GM19467 (cell line): ENCODE data around the gene RGS7.
"Not testable (repeated sequence)": the region's sequence is repeated elsewhere in the genome, so short reads cannot be mapped to it uniquely, and the experiment has no call there.

Source experiments
- ATAC-seq: cut with Tn5 transposase; IDR thresholded peaks from one replicate; pipeline ENCODE4 v1.9.1; 2021; ENCODE audit warnings: mild to moderate bottlenecking, moderate library complexity; ENCODE audit not compliant: unreplicated experiment

RGS7 gene

DNA sequence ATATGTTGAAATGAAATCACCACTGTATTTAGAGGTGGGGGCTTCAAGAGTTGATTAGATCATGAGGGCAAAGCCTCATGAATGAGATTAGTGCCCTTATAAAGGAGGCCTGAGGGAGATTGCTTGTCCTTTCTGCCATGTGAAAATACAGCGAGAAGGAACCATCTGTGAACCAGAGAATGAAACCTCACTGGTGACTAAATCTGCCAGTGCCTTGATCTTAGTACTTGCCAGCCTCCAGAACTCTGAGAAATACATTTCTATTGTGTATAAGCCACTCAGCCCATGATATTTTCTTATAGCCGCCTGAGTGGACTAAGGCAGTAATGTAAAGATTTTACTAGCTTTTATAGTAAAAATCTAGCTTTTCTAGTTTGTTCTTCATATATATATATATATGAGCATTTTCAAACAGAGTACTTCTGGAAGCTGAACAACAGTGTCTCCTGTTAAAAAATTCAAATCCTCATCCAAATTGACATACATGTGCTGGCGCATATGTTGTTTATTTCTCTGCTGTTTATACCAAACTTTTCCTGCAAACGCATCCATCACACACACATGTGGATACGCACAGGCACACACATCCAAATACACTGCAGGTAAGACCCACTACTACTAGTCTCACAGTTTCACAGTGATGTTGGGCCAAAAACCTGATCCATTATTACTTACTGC lies 213.1 kb downstream of the RGS7 start:
- no peak for ATAC-seq

DNA sequence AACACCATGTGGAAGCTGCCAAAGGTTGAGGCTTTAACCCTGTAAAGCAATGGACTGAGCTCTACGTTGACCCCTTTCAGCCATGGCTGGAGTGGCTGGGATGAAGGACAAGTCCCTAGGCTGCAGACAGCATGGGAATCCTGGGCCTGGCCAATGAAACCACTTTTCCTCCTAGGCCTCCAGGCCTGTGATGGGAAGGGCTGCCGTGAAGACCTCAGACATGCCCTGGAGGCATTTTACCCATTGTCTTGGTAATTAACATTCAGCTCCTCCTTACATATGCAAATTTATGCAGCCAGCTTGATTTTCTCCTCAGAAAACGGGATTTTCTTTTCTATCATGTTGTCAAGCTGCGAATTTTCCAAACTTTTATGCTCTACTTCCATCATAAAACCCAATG lies 214.5 kb downstream of the RGS7 start:
- ATAC-seq = no peak

- ATAC-seq = not testable (repeated sequence)
These were observed 215.4 kb downstream of the RGS7 start for GRCh38 chr1:241141646-241142045.

DNA sequence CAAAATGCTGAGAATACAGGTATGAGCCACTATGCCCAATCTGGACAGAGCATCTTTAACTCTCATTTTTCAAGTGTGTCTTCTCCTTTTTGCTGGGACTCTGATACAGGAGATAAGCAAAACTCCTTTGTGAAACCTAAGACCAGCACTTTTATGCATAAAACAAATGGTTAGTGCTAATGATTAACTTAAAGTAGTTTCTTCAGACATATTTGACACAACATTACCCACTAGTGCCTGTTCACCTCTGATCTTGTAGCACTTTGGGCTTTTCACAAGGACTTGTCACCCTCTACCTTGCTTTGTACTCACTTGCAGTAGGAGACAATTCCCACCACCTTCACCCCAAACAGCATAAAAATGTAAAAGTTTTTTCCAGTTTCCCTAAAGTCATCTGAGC lies 216.3 kb downstream of the RGS7 start:
- no peak for ATAC-seq

DNA sequence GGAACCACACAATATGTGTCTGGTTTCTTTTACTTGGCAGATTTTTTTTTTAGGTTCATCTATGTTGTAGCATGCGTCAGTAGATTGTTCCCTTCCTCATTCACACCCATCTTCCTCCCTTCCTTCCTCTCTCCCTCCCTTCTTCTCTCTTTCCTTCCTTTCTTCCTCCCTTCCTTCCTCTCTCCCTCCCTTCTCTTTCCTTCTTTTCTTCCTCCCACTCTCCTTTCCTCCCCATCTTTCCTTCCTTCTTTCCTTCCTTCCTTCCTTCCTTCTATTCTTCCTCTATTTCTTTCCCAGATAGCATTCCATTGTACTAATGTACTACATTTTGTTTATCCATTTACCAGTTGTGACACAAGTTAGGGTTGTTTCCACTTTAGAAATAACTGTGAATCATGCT lies 218.0 kb downstream of the RGS7 start:
- no peak for ATAC-seq

DNA sequence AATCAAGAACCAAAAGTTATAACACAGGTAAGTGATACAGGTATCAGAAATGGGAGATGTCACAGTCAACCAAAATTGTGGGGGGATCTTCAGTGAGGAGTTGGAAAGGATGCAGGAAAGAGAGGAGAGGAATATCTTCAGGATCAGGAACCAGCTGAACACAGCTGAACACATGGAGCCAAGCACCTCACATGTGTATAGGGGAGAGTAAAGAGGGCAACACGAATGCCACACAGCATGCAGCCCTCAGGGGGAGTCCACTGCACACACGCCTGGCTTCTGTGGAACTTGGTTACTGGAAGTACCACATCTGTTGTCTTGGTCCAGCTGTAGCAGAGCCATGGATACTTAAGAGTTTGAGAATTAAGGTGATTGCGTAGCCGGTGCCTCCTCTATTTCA lies 218.8 kb downstream of the RGS7 start:
- ATAC-seq = no peak

- ATAC-seq = no peak
These were observed 220.6 kb downstream of the RGS7 start for GRCh38 chr1:241136389-241136788.

DNA sequence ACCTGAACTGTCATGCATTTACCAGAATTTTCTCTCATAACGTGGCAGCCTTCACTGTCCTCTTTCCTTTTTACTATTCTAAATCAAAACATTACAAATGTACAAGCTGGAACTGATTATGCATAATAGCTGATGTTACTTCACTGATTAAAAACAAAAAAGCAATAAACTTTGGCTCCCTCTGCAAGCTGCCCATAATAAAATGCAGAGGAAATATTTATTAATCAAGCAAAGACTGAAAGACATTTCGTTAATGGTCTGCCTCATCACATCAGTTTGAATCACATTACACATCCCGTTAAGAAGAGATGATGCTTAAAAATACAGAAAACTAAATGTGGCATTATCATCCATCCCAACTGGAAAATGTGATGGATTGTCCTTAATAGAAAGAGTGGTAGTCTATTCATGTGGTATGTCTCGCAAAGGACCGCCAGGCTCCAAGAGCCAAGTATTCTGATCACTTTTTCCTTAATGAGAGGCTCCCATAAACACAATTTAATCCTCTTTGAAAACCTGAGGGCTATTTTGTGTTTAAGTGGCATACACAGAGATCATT lies 225.3 kb downstream of the RGS7 start:
- ATAC-seq = no peak

GRCh38 chr1:241130881-241131280 lies 226.1 kb downstream of the RGS7 start:
- ATAC-seq = no peak

DNA sequence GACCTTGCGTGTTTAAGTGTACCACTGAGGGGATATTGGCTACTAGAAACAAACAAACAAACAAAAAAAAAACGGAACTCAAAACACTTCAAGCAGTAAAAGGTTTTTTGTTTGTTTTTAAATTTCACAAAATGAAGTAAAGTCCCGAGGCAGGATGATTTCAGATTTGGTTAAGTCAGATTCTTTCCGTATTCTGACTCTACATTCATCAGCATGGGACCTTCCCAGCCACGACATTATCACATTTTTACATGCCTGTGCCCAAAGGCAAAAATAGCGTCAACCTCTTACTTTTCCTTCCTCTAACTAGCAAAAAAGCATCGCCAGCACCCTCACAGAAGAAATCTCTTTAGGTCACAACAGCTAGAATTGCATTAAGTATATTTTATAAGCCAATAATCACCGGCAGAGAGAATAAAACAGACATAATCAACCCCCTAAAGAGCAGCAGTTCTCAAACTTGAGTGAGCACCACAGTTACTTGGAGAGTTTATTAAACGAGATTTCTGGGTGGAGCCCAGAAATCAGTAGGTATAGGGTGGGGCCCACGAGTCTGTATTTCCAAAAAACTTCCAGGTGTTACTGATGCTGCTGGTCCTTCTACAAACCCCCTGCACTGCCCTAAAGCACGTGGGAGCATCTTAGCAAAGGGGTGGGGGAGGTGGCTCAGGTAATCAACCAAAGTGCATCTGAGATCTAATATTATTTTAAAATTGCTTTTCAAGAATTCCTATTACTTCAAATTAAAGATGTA lies 227.6 kb downstream of the RGS7 start:
- no peak for ATAC-seq

DNA sequence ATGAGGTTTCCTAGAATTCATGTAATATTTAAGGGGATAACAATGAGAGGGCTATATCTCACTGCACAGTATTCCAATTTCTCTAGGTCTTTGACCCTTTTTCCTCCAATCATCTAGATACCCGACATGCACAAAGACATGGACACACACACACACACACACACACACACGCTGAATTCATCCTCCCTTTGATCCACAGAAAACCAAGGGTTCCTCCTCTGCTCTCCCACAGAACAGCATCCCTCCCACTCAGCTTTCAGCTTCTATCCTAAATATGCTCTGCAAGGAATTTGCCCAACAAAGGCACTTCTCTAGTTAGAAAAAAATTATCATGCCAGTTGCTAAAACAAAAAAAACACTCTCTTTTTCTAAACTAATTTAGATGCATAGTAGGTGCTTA lies 231.7 kb downstream of the RGS7 start:
- ATAC-seq = no peak

DNA sequence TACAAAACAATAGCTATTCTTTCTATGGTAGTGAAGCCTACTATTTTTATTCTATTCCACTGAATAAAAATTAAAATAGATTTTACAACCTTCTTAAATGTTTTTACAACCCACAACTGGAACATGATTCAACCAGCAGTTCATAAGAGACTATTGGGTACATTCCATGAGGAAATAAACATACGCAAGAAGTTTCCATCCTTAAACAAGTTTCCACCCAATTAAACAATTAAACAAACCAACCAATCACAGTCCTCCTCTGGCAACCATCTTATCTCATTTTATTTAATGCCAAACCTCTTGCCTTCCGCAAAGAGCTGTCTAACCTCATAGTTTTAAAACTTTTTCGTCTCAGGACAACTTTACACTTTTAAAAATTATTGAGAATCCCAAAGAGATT lies 239.0 kb downstream of the RGS7 start:
- ATAC-seq = no peak

- ATAC-seq = no peak
These were observed 241.2 kb downstream of the RGS7 start for GRCh38 chr1:241115784-241116183.

DNA sequence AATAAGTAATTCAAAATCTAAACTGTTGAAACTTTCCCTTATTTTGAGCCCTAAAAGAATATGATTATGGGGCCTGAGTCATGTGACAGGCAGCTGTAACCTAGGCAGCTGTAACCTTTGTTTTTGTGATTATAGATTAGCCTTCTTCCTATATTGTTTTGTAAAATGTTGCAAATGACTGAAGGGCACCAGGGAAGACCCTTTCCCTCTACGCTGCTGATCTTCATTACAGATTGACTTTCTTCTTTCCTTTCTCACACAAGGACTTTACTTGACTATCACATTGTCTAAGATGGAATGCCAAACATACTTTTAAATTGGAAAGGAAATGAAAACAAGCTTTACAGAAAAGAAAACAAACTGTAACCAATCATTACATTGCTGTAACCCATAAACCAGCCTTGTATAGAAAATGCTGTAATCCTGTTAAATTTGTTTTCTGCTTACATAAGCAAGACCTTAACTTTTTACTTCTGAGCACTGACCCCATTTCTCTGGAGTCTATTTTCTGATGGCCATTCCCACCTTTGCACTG lies 242.2 kb downstream of the RGS7 start:
- no peak for ATAC-seq

DNA sequence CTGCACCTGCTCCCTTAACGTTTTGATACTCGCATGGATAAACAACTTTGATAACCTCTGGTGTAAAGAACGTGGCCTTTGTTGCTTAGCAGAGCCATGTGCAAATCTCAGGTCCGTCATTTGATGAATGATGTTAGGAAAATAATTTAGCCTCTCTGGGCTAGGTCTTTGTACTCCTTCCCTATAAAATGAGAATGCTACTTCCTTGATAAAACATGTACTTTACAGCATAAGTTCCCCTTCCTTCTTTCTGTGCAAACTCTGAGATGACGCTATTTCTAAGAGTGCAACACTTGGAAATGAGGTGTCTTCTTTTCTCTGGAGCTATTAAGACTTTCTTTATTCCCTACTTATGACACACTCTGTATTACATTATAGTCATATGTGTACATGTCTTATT lies 243.4 kb downstream of the RGS7 start:
- ATAC-seq = no peak

DNA sequence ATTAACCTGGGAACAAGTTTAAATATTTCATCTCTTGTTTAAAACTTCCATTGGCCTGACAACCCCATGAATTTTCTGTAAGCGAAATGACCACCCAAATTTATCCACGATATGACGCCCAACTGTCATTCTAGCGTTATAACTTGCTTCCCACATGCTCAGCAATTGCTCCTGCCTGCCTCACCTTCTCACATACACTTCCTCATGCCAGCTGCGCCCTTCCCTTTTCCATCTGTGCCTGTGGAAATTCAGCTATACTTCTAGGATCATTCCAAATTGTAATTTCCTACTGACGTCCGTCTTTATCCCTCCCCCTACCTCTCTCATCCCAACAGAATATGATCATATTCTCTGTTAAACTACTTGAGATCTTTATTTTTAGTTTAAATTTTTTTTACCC lies 248.0 kb downstream of the RGS7 start:
- no peak for ATAC-seq

DNA sequence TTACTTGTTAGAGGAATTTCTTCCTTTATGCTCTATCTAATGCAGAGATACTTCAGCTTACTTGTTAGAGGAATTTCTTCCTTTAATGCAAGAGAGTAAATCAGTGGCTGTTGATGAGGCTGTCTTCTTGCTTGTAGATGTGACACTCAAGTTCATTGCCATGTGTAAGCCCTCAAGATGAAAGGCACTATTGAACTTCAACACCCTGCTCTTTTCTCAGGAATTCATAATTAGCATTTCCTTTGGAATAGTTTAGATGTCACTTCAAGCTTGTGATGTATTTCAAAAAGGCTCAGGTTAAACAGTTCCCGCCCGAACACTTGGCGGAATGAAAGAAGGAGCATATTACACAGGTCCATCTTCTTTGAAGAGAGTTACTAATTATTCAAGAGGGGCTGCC lies 251.9 kb downstream of the RGS7 start:
- no peak for ATAC-seq

GRCh38 chr1:241102664-241103063 lies 254.3 kb downstream of the RGS7 start:
- ATAC-seq = no peak

DNA sequence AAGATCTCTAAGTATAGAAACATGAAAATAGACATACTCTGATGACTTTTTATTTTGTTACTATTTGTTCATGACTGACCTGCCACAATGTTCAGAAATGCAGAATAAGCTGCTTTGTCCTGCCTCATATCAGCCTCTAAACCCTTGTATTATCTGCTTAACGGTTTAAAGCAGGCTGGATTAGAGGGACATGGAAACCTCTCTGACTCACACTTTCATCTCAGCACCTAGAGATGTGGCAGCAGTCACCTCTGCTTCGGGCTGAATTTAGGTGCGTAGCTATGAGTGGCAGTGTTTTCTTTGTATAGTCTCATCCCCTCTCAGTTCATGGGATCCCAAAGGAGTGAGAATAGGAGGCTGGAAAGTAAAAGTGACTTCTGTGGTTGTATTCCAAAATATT lies 255.4 kb downstream of the RGS7 start:
- ATAC-seq = no peak

- ATAC-seq = no peak
These were observed 259.5 kb downstream of the RGS7 start for GRCh38 chr1:241097479-241097878.

GRCh38 chr1:241096982-241097381 lies 260.0 kb downstream of the RGS7 start:
- ATAC-seq = no peak

DNA sequence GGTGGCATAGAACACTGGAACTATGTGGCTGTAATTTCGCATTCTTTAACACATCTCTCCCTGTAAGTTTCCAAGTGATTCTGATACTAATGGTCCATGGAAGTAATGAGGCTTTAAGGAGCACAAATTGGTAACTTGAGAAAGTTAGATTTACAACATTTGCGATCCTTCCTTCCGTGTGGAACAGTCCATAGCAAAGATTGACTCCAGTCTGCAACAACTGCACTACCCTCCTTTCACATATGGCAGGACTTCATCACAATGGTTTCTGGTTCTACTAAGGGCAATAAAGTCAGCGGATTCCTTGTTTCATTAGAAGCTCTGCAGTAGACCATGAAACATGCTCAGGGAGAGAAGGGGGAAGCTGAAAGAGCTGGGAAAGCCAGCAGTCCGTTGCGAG lies 261.2 kb downstream of the RGS7 start:
- ATAC-seq = no peak
